ENCODE data around the gene HSPB7.

HSPB7 gene

DNA sequence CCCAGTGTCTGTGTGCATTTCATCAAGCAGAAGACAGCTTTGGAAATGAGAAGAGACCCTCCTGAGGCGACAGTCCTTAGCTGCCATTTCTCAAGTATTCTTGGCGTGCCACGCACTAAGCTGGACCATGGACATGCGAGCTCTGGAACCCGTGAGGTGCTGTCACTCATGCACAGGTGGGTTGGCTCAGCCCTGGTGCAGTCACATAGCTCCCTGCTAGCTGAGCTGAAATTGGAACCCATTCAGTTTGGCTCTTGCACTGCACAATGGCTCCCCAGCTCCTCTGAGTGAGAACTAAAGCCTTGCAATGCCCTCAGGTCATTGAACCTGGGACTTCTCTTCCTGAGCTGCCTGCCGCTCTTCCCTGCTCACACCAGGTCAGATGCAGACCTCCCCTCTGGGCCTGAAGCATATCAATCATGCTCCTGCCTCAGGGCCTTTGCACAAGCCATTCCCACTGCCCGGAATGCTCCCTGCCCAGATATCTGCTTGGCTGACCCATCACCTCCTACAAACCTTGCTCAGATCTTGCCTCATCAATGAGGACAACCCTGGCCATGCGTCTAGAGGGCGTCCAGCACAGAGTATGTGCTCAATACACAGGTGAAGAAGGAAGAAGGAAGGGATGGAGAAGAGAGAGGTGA is 20.1 kb downstream of the HSPB7 start:
- TF ChIP-seq FOXP2 (optimal IDR thresholded peaks at IDR 0.05; ENCODE audit: borderline replicate concordance, extremely low read depth, extremely low read length, insufficient read depth) (no peak), POLR2AphosphoS5 (IDR thresholded peaks at IDR 0.05; ENCODE audit: low read depth, low read length) (no peak), SIN3A (IDR thresholded peaks at IDR 0.05; ENCODE audit: borderline replicate concordance, insufficient read depth, low read length) (no peak), TAF1 (IDR thresholded peaks at IDR 0.05; ENCODE audit: borderline replicate concordance, insufficient read depth, low read length) (no peak), REST (IDR thresholded peaks at IDR 0.05; ENCODE audit: insufficient read depth in 1 of 2, low read depth in 2 of 2, low read length in 2 of 2) (no peak)

DNA sequence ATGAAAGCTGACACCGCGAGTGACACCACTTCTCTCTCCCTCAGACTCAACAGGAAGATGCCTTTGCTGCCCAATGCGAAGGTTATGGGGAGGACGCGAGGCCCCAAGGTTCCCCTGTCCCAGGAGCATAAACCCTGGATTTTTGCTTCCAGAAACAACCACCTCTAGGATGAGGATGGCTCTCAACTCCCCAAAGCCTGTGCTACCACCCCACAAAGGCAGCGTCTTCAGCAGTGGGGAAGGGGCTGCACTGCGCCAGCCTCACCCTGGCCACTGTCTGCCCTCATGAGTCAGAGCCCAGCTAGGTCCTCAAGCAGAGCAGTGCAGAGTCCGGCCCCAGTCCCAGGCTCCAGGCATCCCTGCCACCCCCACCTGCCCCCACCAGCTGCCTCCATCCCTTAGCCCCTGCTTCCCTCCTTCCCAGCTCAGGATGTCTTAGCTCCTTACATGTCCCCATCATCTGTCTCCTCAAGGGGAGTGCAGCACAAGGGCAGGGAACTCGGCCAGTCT is 20.7 kb downstream of the HSPB7 start:
- TF ChIP-seq SIN3A (IDR thresholded peaks at IDR 0.05; ENCODE audit: borderline replicate concordance, insufficient read depth, low read length) (no peak), POLR2AphosphoS5 (IDR thresholded peaks at IDR 0.05; ENCODE audit: low read depth, low read length) (no peak), REST (IDR thresholded peaks at IDR 0.05; ENCODE audit: insufficient read depth in 1 of 2, low read depth in 2 of 2, low read length in 2 of 2) (no peak), TAF1 (IDR thresholded peaks at IDR 0.05; ENCODE audit: borderline replicate concordance, insufficient read depth, low read length) (no peak), FOXP2 (optimal IDR thresholded peaks at IDR 0.05; ENCODE audit: borderline replicate concordance, extremely low read depth, extremely low read length, insufficient read depth) (no peak)

DNA sequence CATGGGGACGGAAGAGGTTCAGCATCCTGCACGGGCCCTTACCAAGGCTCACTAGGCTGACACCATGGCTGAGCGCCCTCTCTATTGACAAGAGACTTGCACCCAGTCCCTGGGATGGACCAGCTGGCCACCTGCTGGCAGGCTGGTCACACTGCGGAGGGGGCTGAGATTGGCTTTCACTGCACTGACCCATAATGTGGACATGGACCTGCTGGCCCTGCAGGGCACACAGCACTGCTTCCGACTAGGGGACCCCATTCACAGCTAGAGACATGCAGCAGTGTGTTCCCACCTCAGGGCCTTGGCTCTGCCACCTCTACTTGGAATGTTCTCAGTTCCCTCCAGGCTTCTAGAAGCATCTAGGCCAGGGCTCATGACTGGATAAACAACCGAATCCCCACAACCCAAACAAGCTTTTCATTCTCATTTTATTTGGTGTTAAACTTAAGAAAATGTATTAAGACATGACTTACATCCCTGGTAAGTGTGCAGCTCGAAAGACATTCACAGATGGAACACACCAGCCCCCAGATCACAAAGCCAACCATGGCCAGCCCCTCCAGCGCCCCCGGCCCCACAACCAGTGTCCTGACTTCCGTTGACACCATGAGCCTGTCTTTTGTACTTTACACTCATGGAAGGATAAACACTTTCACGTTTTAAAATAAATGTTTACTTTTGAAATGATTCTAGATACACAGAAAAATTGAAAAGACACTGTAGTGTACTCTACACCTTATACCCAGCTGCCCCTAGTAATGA is 23.1 kb downstream of the HSPB7 start:
- TF ChIP-seq REST (IDR thresholded peaks at IDR 0.05; ENCODE audit: insufficient read depth in 1 of 2, low read depth in 2 of 2, low read length in 2 of 2) (no peak), POLR2AphosphoS5 (IDR thresholded peaks at IDR 0.05; ENCODE audit: low read depth, low read length) (no peak), TAF1 (IDR thresholded peaks at IDR 0.05; ENCODE audit: borderline replicate concordance, insufficient read depth, low read length) (no peak), FOXP2 (optimal IDR thresholded peaks at IDR 0.05; ENCODE audit: borderline replicate concordance, extremely low read depth, extremely low read length, insufficient read depth) (no peak), SIN3A (IDR thresholded peaks at IDR 0.05; ENCODE audit: borderline replicate concordance, insufficient read depth, low read length) (no peak)

- TF ChIP-seq POLR2AphosphoS5 (IDR thresholded peaks at IDR 0.05; ENCODE audit: low read depth, low read length) (no peak), TAF1 (IDR thresholded peaks at IDR 0.05; ENCODE audit: borderline replicate concordance, insufficient read depth, low read length) (no peak), FOXP2 (optimal IDR thresholded peaks at IDR 0.05; ENCODE audit: borderline replicate concordance, extremely low read depth, extremely low read length, insufficient read depth) (no peak), REST (IDR thresholded peaks at IDR 0.05; ENCODE audit: insufficient read depth in 1 of 2, low read depth in 2 of 2, low read length in 2 of 2) (no peak), SIN3A (IDR thresholded peaks at IDR 0.05; ENCODE audit: borderline replicate concordance, insufficient read depth, low read length) (no peak)
Measured at GRCh38 chr1:15994081-15994480, 23.8 kb downstream of the HSPB7 start.

Data from PFSK-1 (cell line).